A549 (cell line): ENCODE results near the gene APOBEC3C. TPM values are rescaled to one million over a fixed set of nuclear protein-coding genes. Genes with fewer than 3 reads are reported as not detected.
"Not testable (repeated sequence)": the region's sequence is repeated elsewhere in the genome, so short reads cannot be mapped to it uniquely, and the experiment has no call there.

Source experiments
- ATAC-seq, 2 experiments: fragments of 200-7000 bp in 1 of 2; fragments of >200 bp in 1 of 2; cut with Nextera tagmentation in 1 of 2; cut with Tn5 transposase in 1 of 2; 3 replicates each; pipeline versions ENCODE4 v1.8.0 to v1.9.1; 2018 to 2020; ENCODE audit warnings: mild to moderate bottlenecking in 1 of 2, moderate library complexity in 1 of 2
- CTCF ChIA-PET: fragments of 300-600 bp; sonication (Branson Sonifier 250); formaldehyde crosslinking; extraction: SDS; loops from one replicate; lab custom pipeline; 2021; ENCODE audit warnings: antibody characterized with exemption, inconsistent platforms; lab: Yijun Ruan, JAX
- POLR2A ChIA-PET: fragments of 350-600 bp; formaldehyde crosslinking; extraction: SDS; loops from one replicate; lab custom pipeline; 2021; ENCODE audit warnings: antibody characterized with exemption, inconsistent platforms; lab: Yijun Ruan, JAX
- DNase-seq, 2 experiments: peaks; one replicate each; pipeline versions ENCODE4 v3.0.0 to v3.0.0-alpha.2; 2011 to 2016; ENCODE audit warnings: low read depth in 1 of 2, low spot score in 1 of 2
- FAIRE-seq: peaks from 2 replicates; lab custom pipeline; 2011; peaks lifted over from hg19 to GRCh38; lab: Jason Lieb, UNC
- H3K27ac ChIP-seq, 2 experiments: fragments of >200 bp; sonication (Bioruptor Twin); formaldehyde crosslinking; 3 replicates each; pipeline ENCODE4 v1.5.1; 2016 to 2017
- H3K4me1 ChIP-seq: fragments of >200 bp; sonication (Bioruptor Twin); formaldehyde crosslinking; 3 replicates; pipeline ENCODE4 v1.6.1; 2016
- H3K4me2 ChIP-seq: fragments of >200 bp; sonication (Bioruptor Twin); formaldehyde crosslinking; 3 replicates; pipeline ENCODE4 v1.6.1; 2016
- H3K4me3 ChIP-seq: fragments of >200 bp; sonication (Bioruptor Twin); formaldehyde crosslinking; 3 replicates; pipeline ENCODE4 v1.5.1; 2016
- H3K9me3 ChIP-seq: fragments of >200 bp; sonication (Bioruptor Twin); formaldehyde crosslinking; 3 replicates; pipeline ENCODE4 v1.6.1; 2016
- CBX8 ChIP-seq: fragments of 200-600 bp; sonication (generic); IDR thresholded peaks from 2 replicates; pipeline ENCODE4 v1.6.1; 2016
- CTCF ChIP-seq: fragments of >200 bp; sonication (Bioruptor Twin); formaldehyde crosslinking; IDR thresholded peaks from 3 replicates; pipeline ENCODE4 v1.5.1; 2016
- EHF ChIP-seq: fragments of 250-450 bp; sonication (Bioruptor Pico); IDR thresholded peaks from 2 replicates; pipeline ENCODE4 v1.5.0; 2020; ENCODE audit warnings: mild to moderate bottlenecking
- FOSB ChIP-seq: fragments of 250-450 bp; sonication (Bioruptor Pico); IDR thresholded peaks from 2 replicates; pipeline ENCODE4 v1.5.0; 2020; ENCODE audit warnings: mild to moderate bottlenecking, moderate library complexity
- FOSL2 ChIP-seq, 2 experiments: fragments of 450-650 bp in 1 of 2; fragments of >200 bp in 1 of 2; sonication (Bioruptor Twin) in 1 of 2; formaldehyde crosslinking; IDR thresholded peaks; 2 replicates each; pipeline versions ENCODE4 v1.5.0 to v1.6.1; 2016 to 2020; ENCODE audit warnings: mild to moderate bottlenecking in 1 of 2, moderate library complexity in 1 of 2
- HDAC2 ChIP-seq: fragments of 200-600 bp; sonication (generic); IDR thresholded peaks from 2 replicates; pipeline ENCODE4 v1.6.1; 2016
- HOXB5 ChIP-seq: fragments of 250-450 bp; sonication (Bioruptor Pico); IDR thresholded peaks from 2 replicates; pipeline ENCODE4 v1.5.0; 2020; ENCODE audit warnings: mild to moderate bottlenecking, moderate library complexity
- KDM5A ChIP-seq: fragments of 200-600 bp; sonication (generic); IDR thresholded peaks from 2 replicates; pipeline ENCODE4 v1.6.1; 2016; ENCODE audit warnings: antibody characterized with exemption, mild to moderate bottlenecking
- MAFK ChIP-seq: fragments of 450-650 bp; IDR thresholded peaks from 2 replicates; pipeline ENCODE4 v1.6.1; 2014; ENCODE audit not compliant: partially characterized antibody
- MAZ ChIP-seq: fragments of 150-350 bp; IDR thresholded peaks from 2 replicates; pipeline ENCODE4 v1.6.1; 2014; ENCODE audit warnings: antibody characterized with exemption, low read depth, low read length, borderline replicate concordance
- POLR2A ChIP-seq: IDR thresholded peaks from 2 replicates; pipeline ENCODE4 v1.6.1; 2012; ENCODE audit warnings: mild to moderate bottlenecking, low read length
- RCOR1 ChIP-seq: fragments of 150-350 bp; IDR thresholded peaks from 2 replicates; pipeline ENCODE4 v1.6.1; 2014; ENCODE audit warnings: antibody characterized with exemption, low read length, low read depth
- REST ChIP-seq: fragments of 200-600 bp; sonication (generic); IDR thresholded peaks from 2 replicates; pipeline ENCODE4 v1.6.1; 2016; ENCODE audit warnings: antibody characterized with exemption, mild to moderate bottlenecking, moderate library complexity
- RNF2 ChIP-seq: fragments of 200-600 bp; sonication (generic); IDR thresholded peaks from 2 replicates; pipeline ENCODE4 v1.6.1; 2016; ENCODE audit warnings: low read depth, mild to moderate bottlenecking, antibody characterized with exemption, moderate library complexity, borderline replicate concordance
- ZNF302 ChIP-seq: fragments of 250-450 bp; sonication (Bioruptor Pico); IDR thresholded peaks from 2 replicates; pipeline ENCODE4 v1.9.0; 2021; ENCODE audit warnings: inconsistent platforms, mild to moderate bottlenecking, moderate library complexity
- WGBS: methylation state at CpG from one replicate; pipeline ENCODE4 v1.1.6; 2017; ENCODE audit errors: missing lambda C conversion rate; 5-methylcytosine and 5-hydroxymethylcytosine counted together
- polyA plus RNA-seq, 4 experiments: library from polyadenylated mRNA; depleted of rRNA in 3 of 4; stranded (reverse); fragments of >200 nt; fragmentation: RNase III in 1 of 4; extraction: RNeasy Plus Mini Kit Qiagen cat#74134 plus additional on column Dnase treatment in 1 of 4; gene quantifications; 2 replicates in 3 of 4; 3 replicates in 1 of 4; pipeline ENCODE4 v1.2.3, GENCODE V29; 2011 to 2017

Gene APOBEC3C
- polyA plus RNA-seq, 2 of the 4 experiments (the other 2 are of a cell fraction): 15.1 to 31.7 TPM

- WGBS: 86% methylated on average over 29 of the region's 29 CpGs
- DNase-seq (no peak), FAIRE-seq (no peak), ATAC-seq (no peak)
- no peak overlapping the region for H3K4me3 ChIP-seq
- H3K9me3 ChIP-seq: no peaks in the 10 kb centered on the region
- H3K4me1 ChIP-seq: peaks cover 13% of the 10 kb centered on the region
- H3K27ac ChIP-seq: no peak overlapping the region
- POLR2A ChIA-PET: no interaction called here
- CTCF ChIA-PET: interaction anchor here (0.7 to 1.1 kb wide), 2 partner anchors 9 to 165 kb away, joined by 3 to 14 read pairs; no protein-coding TSS in a partner anchor
- no peak overlapping the region for H3K4me2 ChIP-seq
- TF ChIP-seq FOSL2 (IDR thresholded peaks at IDR 0.05) (no peak), FOSL2 (CRISPR knock-in tag; IDR thresholded peaks at IDR 0.05) (no peak), FOSB (no peak), HDAC2 (no peak), RCOR1 (no peak), HOXB5 (CRISPR knock-in tag) (no peak), MAZ (no peak), REST (no peak), KDM5A (no peak), ZNF302 (CRISPR knock-in tag) (no peak), RNF2 (no peak), EHF (CRISPR knock-in tag) (no peak), MAFK (no peak), CTCF (no peak), POLR2A (no peak), CBX8 (no peak)
Observed at GRCh38 chr22:39012533-39013511, 1.2 kb upstream of the APOBEC3C start.

DNA sequence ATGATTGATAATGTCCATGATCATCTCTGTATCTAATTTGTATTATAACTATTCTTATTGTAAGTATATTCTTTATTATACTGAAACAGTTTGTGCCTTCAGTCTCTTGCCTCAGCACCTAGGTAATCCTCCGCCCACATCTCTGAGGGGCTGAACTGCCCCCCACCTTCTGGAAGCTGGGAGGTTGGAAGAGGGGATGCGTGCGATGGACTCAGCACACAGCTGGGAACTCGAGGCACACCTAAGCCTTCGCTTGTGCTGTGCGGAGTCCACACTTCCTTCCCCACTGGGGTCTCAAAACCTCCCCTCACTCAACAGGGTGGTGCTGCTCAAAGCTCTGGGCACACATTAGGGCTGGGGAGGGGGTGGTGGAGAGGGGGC lies 506 bp upstream of the APOBEC3C start:
- peak overlapping the region; percentile 96 for H3K4me2 ChIP-seq
- FAIRE-seq, POLR2A ChIA-PET, H3K4me3 ChIP-seq, H3K9me3 ChIP-seq, ATAC-seq, DNase-seq: not testable (repeated sequence)
- peak overlapping the region; percentile 85 to 98 for H3K27ac ChIP-seq
- WGBS: 98% methylated on average over 6 of the region's 6 CpGs
- CTCF ChIA-PET: interaction anchor here (1.1 kb wide), 1 partner anchor 10 kb away, joined by 14 read pairs; no protein-coding TSS in a partner anchor
- H3K4me1 ChIP-seq: peaks cover 13% of the 10 kb centered on the region

DNA sequence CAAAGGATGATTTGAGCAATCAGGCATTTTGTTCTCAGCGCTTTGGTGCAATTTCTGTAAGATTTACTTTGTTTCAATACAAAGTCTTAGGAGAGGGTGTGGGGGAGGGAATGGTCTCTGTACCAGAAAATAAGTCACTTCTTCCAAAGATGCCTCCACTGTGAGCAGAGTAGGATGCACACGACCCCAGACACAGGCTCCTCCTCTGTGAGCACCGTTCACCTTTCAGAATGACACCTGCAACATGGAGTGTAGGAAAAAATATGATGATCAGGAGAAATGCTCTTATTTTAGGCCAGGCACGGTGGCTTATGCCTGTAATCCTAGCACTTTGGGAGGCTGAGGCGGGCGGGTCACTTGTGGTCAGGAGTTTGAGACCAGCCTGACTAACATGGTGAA lies 665 bp downstream of the APOBEC3C start:
- CTCF ChIA-PET: interaction anchor here (1.7 to 2.2 kb wide), 2 partner anchors 107 to 246 kb away, joined by 4 to 5 read pairs; no protein-coding TSS in a partner anchor
- FAIRE-seq, DNase-seq, POLR2A ChIA-PET, H3K9me3 ChIP-seq: not testable (repeated sequence)
- ATAC-seq: peak in 1 of 2 experiments; percentile 45; a peak in 3 of 6 replicates
- Histone ChIP-seq H3K4me3 (peak overlapping the region; percentile 66), H3K4me1 (peaks cover 13% of the 10 kb centered on the region), H3K27ac (peak overlapping the region; percentile 85 to 98), H3K4me2 (peak overlapping the region; percentile 96)
- 36% methylated on average over 6 of the region's 6 CpGs for WGBS
